Effector memory CD4-positive, alpha-beta T cell (primary cell): ENCODE data around the gene GALNT7.

Experiments used
- DNase-seq, 3 donors: peaks; one replicate each; pipeline ENCODE4 v3.0.0-alpha.2; 2020
- H3K27ac ChIP-seq: 2 replicates; pipeline ENCODE4 v1.7.0; 2013; ENCODE audit warnings: mild to moderate bottlenecking, low read length, moderate library complexity; ENCODE audit not compliant: insufficient read depth, poor library complexity, severe bottlenecking
- H3K27me3 ChIP-seq: replicated peaks from 2 replicates; pipeline ENCODE4 v1.7.0; 2013; ENCODE audit warnings: mild to moderate bottlenecking, low read length; ENCODE audit not compliant: insufficient read depth, control insufficient read depth, poor library complexity, severe bottlenecking
- H3K36me3 ChIP-seq: 2 replicates; pipeline ENCODE4 v1.7.0; 2013; ENCODE audit warnings: mild to moderate bottlenecking, low read length, moderate library complexity; ENCODE audit not compliant: control insufficient read depth, insufficient read depth
- H3K4me1 ChIP-seq: 2 replicates; pipeline ENCODE4 v1.7.0; 2013; ENCODE audit warnings: low read length, mild to moderate bottlenecking; ENCODE audit not compliant: control insufficient read depth, insufficient read depth, poor library complexity, severe bottlenecking
- H3K4me3 ChIP-seq: 2 replicates; pipeline ENCODE4 v1.7.0; 2013; ENCODE audit warnings: low read length, low read depth, mild to moderate bottlenecking; ENCODE audit not compliant: insufficient read depth, poor library complexity, severe bottlenecking
- H3K9me3 ChIP-seq: 2 replicates; pipeline ENCODE4 v1.7.0; 2013; ENCODE audit warnings: mild to moderate bottlenecking, low read length, moderate library complexity; ENCODE audit not compliant: control insufficient read depth

GALNT7 gene

GRCh38 chr4:173161311-173161710 is 7.3 kb upstream of the GALNT7 start:
- no peak for DNase-seq
- H3K36me3 ChIP-seq, result no peaks in the 10 kb centered on the region
- H3K27ac ChIP-seq, result no peak overlapping the region
- no peaks in the 10 kb centered on the region for H3K4me1 ChIP-seq
- H3K9me3 ChIP-seq, result no peaks in the 10 kb centered on the region
- no peaks in the 10 kb centered on the region for H3K27me3 ChIP-seq
- H3K4me3 ChIP-seq, result no peak overlapping the region

DNA sequence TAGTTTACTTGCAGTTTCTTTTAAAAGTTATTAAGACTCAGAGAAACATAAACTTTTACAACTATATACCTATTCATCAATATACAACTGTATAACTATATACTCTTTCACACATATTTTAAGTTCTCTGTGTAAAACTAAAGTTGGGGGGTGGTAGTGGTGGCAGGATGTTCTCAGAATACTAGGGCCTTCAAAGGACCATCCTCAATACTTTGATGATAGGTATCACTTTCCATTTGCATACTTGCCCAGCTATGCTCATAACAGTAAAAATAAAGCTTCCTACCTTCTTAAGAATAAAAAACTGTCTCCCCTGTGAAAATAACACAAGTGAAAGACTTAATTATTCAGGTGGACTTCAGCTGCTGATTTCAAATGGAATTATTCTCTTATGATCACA is 2.9 kb upstream of the GALNT7 start:
- no peak for DNase-seq
- H3K27ac ChIP-seq, result no peak overlapping the region
- no peak overlapping the region for H3K4me3 ChIP-seq

DNA sequence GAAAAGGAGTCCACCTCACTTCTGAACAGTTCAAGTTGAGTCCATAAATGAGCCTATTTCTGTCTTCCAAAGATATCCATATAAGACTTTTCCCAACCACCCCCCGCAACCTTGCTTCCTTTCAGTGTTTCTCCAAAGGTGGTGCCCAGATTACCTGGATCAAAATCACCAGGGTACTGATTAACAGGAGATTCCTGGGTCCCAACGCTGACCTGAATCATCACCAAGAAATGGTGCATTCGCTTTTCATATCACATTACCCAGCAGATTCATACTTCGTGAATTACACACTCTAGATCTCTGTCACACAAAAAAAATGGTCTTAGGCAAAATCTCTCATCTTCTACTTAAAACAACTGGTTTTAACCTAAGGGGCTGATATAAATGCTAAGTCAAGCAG is 2.1 kb upstream of the GALNT7 start:
- Histone ChIP-seq H3K27me3 (no peaks in the 10 kb centered on the region), H3K4me1 (peaks cover 13% of the 10 kb centered on the region), H3K4me3 (no peak overlapping the region), H3K36me3 (no peaks in the 10 kb centered on the region), H3K9me3 (no peaks in the 10 kb centered on the region), H3K27ac (no peak overlapping the region)
- no peak for DNase-seq

More for the DNA sequence above, 2.9 kb upstream of the GALNT7 start:
- H3K27me3 ChIP-seq, result no peaks in the 10 kb centered on the region
- peaks cover 13% of the 10 kb centered on the region for H3K4me1 ChIP-seq
- no peaks in the 10 kb centered on the region for H3K9me3 ChIP-seq
- H3K36me3 ChIP-seq, result no peaks in the 10 kb centered on the region

GRCh38 chr4:173167758-173168395 is 734 bp upstream of the GALNT7 start:
- peaks cover 13% of the 10 kb centered on the region for H3K4me1 ChIP-seq
- H3K36me3 ChIP-seq, result no peaks in the 10 kb centered on the region
- peak in 1 of 3 donors; percentile 4 for DNase-seq
- no peaks in the 10 kb centered on the region for H3K27me3 ChIP-seq
- H3K9me3 ChIP-seq, result no peaks in the 10 kb centered on the region
- peak overlapping the region; percentile 72 for H3K27ac ChIP-seq
- peak overlapping the region; percentile 87 for H3K4me3 ChIP-seq

GRCh38 chr4:173169178-173169427 is 492 bp downstream of the GALNT7 start:
- no peak for DNase-seq
- H3K4me3 ChIP-seq, result peak overlapping the region; percentile 68
- no peaks in the 10 kb centered on the region for H3K9me3 ChIP-seq
- H3K27me3 ChIP-seq, result no peaks in the 10 kb centered on the region
- H3K36me3 ChIP-seq, result no peaks in the 10 kb centered on the region
- peak overlapping the region; percentile 72 for H3K27ac ChIP-seq
- H3K4me1 ChIP-seq, result peaks cover 13% of the 10 kb centered on the region

DNA sequence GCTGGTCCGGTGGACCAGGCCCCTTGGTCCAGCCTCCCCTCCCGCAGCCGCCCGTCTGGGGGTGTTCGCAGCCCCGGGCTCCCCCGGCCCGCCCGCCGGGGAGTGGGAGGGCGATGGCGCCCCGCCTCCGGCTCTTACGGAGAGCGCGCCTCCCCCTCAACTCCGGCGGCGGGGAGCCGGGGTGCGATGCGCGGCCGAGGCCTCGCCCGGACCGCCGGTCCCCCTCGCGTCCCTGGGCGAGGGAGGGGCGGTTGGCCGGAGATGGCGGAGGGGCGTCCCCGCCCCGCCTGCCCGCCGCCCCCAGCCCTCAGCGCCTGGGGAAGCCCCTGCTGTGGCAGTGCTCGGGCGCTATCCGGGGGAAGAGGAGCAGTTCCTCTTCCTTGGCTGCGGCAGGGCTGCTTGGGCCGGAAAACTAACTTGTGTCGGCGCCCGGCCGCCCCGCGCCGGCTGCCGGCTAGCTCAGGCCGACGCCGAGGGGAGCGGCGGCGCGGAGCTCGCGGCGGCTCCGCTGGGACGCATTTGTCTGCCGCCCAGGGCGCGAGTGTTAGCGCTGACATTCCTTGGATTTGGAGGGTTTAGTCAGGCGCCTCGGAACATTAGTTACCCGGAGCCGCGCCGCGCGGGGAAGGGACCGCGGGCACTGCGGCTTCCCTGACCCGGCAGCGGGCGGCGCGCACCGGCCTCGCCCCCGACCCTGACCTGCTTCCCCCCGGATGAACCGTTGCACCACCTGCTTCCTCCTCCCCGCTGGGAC is 994 bp downstream of the GALNT7 start:
- H3K36me3 ChIP-seq, result no peaks in the 10 kb centered on the region
- peaks cover 13% of the 10 kb centered on the region for H3K4me1 ChIP-seq
- no peaks in the 10 kb centered on the region for H3K27me3 ChIP-seq
- no peaks in the 10 kb centered on the region for H3K9me3 ChIP-seq
- peak overlapping the region; percentile 72 for H3K27ac ChIP-seq
- DNase-seq, result peak; percentile 49 to 57 (median 51)
- peak overlapping the region; percentile 68 for H3K4me3 ChIP-seq

- peaks cover 13% of the 10 kb centered on the region for H3K4me1 ChIP-seq
- no peaks in the 10 kb centered on the region for H3K27me3 ChIP-seq
- DNase-seq, result no peak
- H3K9me3 ChIP-seq, result no peaks in the 10 kb centered on the region
- peak overlapping the region; percentile 72 for H3K27ac ChIP-seq
- H3K36me3 ChIP-seq, result no peaks in the 10 kb centered on the region
- peak overlapping the region; percentile 68 for H3K4me3 ChIP-seq
These were observed 1.7 kb downstream of the GALNT7 start for GRCh38 chr4:173170182-173170778.

- DNase-seq, result no peak
- H3K9me3 ChIP-seq, result no peaks in the 10 kb centered on the region
- no peaks in the 10 kb centered on the region for H3K27me3 ChIP-seq
- H3K27ac ChIP-seq, result no peak overlapping the region
- H3K4me3 ChIP-seq, result no peak overlapping the region
- H3K4me1 ChIP-seq, result peaks cover 13% of the 10 kb centered on the region
- H3K36me3 ChIP-seq, result no peaks in the 10 kb centered on the region
These were observed 2.5 kb downstream of the GALNT7 start for GRCh38 chr4:173171098-173171497.

- peaks cover 13% of the 10 kb centered on the region for H3K4me1 ChIP-seq
- no peaks in the 10 kb centered on the region for H3K36me3 ChIP-seq
- no peak overlapping the region for H3K27ac ChIP-seq
- no peak for DNase-seq
- H3K9me3 ChIP-seq, result no peaks in the 10 kb centered on the region
- H3K27me3 ChIP-seq, result no peaks in the 10 kb centered on the region
- H3K4me3 ChIP-seq, result no peak overlapping the region
These were observed 3.4 kb downstream of the GALNT7 start for GRCh38 chr4:173171987-173172386.

DNA sequence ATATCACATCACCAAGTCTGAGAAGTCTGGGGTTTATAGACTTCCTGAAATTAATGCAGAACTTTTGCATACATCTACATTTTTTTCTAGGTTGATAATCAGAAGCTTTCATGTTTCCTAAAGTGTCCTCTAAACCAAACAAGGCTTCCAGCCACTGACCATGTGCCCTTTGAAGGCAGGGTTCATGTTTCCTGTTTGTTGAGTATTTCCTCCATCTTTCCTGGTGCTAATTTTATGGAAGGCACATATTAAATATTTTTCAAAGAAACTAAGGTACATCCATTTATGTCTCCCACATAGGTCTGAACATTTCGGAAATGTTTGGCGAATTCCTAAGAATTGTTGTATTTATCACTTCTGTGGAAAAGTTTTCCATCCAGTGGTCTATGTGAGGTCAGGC is 5.6 kb downstream of the GALNT7 start:
- Histone ChIP-seq H3K4me3 (no peak overlapping the region), H3K4me1 (peaks cover 6% of the 10 kb centered on the region), H3K27me3 (no peaks in the 10 kb centered on the region), H3K9me3 (no peaks in the 10 kb centered on the region), H3K36me3 (no peaks in the 10 kb centered on the region), H3K27ac (no peak overlapping the region)
- DNase-seq, result no peak
